Parathyroid adenoma (tissue), 2 donors: Measurements from ENCODE around the gene ADCY10.

Experiments used
- H2AFZ ChIP-seq: fragments of 300-600 bp; sonication (generic); one replicate; pipeline ENCODE4 v1.7.0; 2017; ENCODE audit warnings: antibody characterized with exemption, mild to moderate bottlenecking
- H3K27ac ChIP-seq: fragments of 300-600 bp; sonication (generic); one replicate; pipeline ENCODE4 v1.7.0; 2017
- H3K27me3 ChIP-seq: fragments of 300-600 bp; sonication (generic); one replicate; pipeline ENCODE4 v1.7.0; 2017; ENCODE audit warnings: low read length; ENCODE audit not compliant: control insufficient read depth, insufficient read depth
- H3K36me3 ChIP-seq: fragments of 300-600 bp; sonication (generic); one replicate; pipeline ENCODE4 v1.7.0; 2017; ENCODE audit warnings: low read length; ENCODE audit not compliant: control insufficient read depth, insufficient read depth
- H3K4me1 ChIP-seq: fragments of 300-600 bp; sonication (generic); one replicate; pipeline ENCODE4 v1.7.0; 2017; ENCODE audit warnings: control low read depth
- H3K4me2 ChIP-seq: fragments of 300-600 bp; sonication (generic); one replicate; pipeline ENCODE4 v1.7.0; 2017; ENCODE audit warnings: low read length
- H3K4me3 ChIP-seq: fragments of 300-600 bp; sonication (generic); one replicate; pipeline ENCODE4 v1.7.0; 2017; ENCODE audit warnings: low read depth, low read length
- H3K79me2 ChIP-seq: fragments of 300-600 bp; sonication (generic); one replicate; pipeline ENCODE4 v1.7.0; 2017; ENCODE audit warnings: control low read depth
- H3K9ac ChIP-seq: fragments of 300-600 bp; sonication (generic); one replicate; pipeline ENCODE4 v1.7.0; 2017; ENCODE audit warnings: mild to moderate bottlenecking
- H3K9me3 ChIP-seq: fragments of 300-600 bp; sonication (generic); one replicate; pipeline ENCODE4 v1.7.0; 2017; ENCODE audit warnings: low read length; ENCODE audit not compliant: control insufficient read depth
- TF ChIP-seq, protein P1 (sequence below): fragments of 300-600 bp; sonication (generic); IDR thresholded peaks from one replicate; pipeline ENCODE4 v1.7.0; 2017; ENCODE audit warnings: antibody characterized with exemption, mild to moderate bottlenecking
- donor health status: primary hyperparathyroidism.

ADCY10 gene

DNA sequence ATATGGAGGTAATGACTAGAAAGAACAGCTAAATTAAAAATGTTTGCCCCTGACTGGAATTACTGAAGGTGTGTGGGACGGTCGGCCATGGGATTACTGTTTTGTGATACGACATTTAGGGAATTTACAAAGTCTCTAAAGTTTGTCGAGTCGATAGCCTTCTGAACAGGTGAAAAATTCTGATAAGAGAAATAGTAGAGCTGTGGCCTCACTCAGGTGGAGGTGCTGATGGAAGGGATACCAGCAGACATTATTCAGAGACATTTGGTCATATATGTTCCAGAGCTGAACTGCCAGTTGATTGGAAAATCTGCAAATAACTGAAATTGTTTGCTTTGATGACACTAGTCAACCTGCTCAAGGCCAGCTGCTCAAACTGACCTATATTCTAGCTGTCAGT lies 71.1 kb downstream of the ADCY10 start:
- Histone ChIP-seq H3K4me1 (no peaks in the 10 kb centered on the region), H3K27me3 (no peaks in the 10 kb centered on the region), H3K27ac (no peak overlapping the region), H3K4me3 (no peak overlapping the region), H3K4me2 (no peak overlapping the region), H3K36me3 (no peaks in the 10 kb centered on the region), H3K9me3 (no peaks in the 10 kb centered on the region), H3K79me2 (no peaks in the 10 kb centered on the region), H3K9ac (no peak overlapping the region), H2AFZ (no peak overlapping the region)
- TF ChIP-seq, protein P1, sequence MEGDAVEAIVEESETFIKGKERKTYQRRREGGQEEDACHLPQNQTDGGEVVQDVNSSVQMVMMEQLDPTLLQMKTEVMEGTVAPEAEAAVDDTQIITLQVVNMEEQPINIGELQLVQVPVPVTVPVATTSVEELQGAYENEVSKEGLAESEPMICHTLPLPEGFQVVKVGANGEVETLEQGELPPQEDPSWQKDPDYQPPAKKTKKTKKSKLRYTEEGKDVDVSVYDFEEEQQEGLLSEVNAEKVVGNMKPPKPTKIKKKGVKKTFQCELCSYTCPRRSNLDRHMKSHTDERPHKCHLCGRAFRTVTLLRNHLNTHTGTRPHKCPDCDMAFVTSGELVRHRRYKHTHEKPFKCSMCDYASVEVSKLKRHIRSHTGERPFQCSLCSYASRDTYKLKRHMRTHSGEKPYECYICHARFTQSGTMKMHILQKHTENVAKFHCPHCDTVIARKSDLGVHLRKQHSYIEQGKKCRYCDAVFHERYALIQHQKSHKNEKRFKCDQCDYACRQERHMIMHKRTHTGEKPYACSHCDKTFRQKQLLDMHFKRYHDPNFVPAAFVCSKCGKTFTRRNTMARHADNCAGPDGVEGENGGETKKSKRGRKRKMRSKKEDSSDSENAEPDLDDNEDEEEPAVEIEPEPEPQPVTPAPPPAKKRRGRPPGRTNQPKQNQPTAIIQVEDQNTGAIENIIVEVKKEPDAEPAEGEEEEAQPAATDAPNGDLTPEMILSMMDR, result no peak

DNA sequence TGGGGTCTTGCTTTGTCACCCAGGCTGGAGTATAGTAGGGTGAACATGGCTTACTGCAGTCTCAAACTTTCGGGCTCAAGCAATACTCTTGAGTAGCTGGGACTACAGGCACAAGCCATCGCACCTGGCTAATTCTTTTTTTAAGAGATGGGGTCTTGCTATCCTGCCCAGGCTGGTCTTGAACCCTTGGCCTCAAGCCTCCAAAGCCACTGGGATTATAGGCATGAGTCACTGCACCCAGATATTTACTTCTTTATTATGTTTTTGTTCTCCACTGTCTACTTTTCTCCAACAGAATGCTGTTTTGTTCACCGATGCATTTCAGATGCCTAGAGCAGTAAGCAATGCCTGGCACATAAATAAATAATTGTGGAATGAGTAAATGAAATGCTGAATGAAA lies 72.4 kb downstream of the ADCY10 start:
- Histone ChIP-seq H3K4me1 (no peaks in the 10 kb centered on the region), H3K4me3 (no peak overlapping the region), H3K9me3 (no peaks in the 10 kb centered on the region), H3K4me2 (no peak overlapping the region), H3K27ac (no peak overlapping the region), H3K36me3 (no peaks in the 10 kb centered on the region), H3K9ac (no peak overlapping the region), H3K27me3 (no peaks in the 10 kb centered on the region), H3K79me2 (no peaks in the 10 kb centered on the region), H2AFZ (no peak overlapping the region)
- TF ChIP-seq, protein P1, result no peak

DNA sequence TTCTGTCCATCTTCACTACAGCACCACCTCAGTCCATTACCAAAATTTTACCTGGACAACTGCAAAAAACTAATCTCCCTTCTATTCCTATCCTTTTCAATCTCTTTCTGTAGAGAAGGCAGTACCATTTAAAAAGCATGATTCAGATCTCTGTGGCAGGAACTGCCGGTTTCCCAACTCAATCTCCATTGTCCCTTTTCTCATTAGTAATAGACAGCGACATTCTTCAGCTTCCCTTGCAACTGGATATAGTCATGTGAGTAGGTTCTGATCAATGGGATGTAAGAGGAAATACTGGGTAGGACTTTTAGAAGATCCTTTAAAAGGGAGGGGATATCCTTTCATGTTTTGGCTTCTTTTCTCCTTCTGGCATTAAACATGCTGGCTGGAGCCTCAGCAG lies 74.9 kb downstream of the ADCY10 start:
- H3K79me2 ChIP-seq, result no peaks in the 10 kb centered on the region
- no peaks in the 10 kb centered on the region for H3K36me3 ChIP-seq
- no peak overlapping the region for H2AFZ ChIP-seq
- no peak overlapping the region for H3K4me2 ChIP-seq
- H3K4me3 ChIP-seq, result no peak overlapping the region
- no peak overlapping the region for H3K9ac ChIP-seq
- no peaks in the 10 kb centered on the region for H3K27me3 ChIP-seq
- H3K9me3 ChIP-seq, result no peaks in the 10 kb centered on the region
- H3K4me1 ChIP-seq, result no peaks in the 10 kb centered on the region
- H3K27ac ChIP-seq, result no peak overlapping the region
- TF ChIP-seq, protein P1, result no peak

DNA sequence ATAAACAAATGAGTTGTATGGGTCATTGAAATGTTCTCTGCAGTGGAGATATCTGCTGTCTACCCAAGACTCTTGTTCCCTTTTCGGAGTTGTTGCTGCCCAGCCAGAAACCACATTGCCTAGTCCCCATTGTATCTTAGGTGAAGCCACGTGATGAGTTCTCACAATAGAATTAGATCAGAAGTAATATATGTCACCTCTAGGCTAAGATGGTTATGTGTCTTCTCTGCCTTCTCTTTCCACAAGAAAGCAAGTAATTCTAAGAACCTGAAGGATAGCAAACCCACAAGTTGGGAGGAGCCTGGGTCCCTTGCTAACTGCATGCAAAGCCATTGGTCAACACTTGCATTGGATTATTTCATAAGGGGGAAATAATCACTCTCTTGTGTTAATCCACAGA lies 76.6 kb downstream of the ADCY10 start:
- H3K79me2 ChIP-seq, result no peaks in the 10 kb centered on the region
- peak overlapping the region; percentile 35 for H3K4me2 ChIP-seq
- H3K27ac ChIP-seq, result no peak overlapping the region
- no peaks in the 10 kb centered on the region for H3K36me3 ChIP-seq
- no peak overlapping the region for H3K4me3 ChIP-seq
- TF ChIP-seq, protein P1, result no peak
- H3K4me1 ChIP-seq, result no peaks in the 10 kb centered on the region
- no peak overlapping the region for H3K9ac ChIP-seq
- no peaks in the 10 kb centered on the region for H3K9me3 ChIP-seq
- H3K27me3 ChIP-seq, result no peaks in the 10 kb centered on the region
- no peak overlapping the region for H2AFZ ChIP-seq

DNA sequence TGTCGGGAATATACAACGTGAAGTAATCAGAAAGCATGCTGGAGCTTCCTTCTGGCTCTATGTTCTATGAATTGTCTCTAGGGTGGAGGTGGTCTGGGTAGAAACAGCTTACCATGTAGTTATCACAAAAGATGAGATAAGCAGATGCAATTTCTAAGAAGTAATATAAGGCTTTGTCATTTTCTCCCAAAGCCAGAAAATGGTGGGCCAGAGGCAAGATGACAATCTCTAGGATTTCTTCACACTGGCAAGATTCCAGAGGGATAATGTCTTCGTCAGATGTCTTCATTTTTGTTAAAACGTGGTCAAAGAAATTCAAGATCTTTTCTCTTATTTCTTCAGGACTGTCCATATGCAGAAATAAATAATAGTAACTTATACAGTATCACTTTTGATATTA lies 77.7 kb downstream of the ADCY10 start:
- Histone ChIP-seq H3K36me3 (no peaks in the 10 kb centered on the region), H3K79me2 (no peaks in the 10 kb centered on the region), H3K27me3 (no peaks in the 10 kb centered on the region), H3K9me3 (no peaks in the 10 kb centered on the region), H3K27ac (no peak overlapping the region), H3K4me3 (no peak overlapping the region), H2AFZ (no peak overlapping the region), H3K9ac (no peak overlapping the region), H3K4me2 (no peak overlapping the region), H3K4me1 (no peaks in the 10 kb centered on the region)
- TF ChIP-seq, protein P1, result no peak
